Neural cell (in vitro differentiated cells): ENCODE results near the gene ZC3H7B. TPM values are rescaled to one million over a fixed set of nuclear protein-coding genes. Genes with fewer than 3 reads are reported as not detected.

Experiments
- H2AFZ ChIP-seq: fragments of 200-600, 300-800 bp; sonication (generic), shearing (Covaris generic); 2 replicates; pipeline ENCODE4 v1.6.0; 2014; ENCODE audit warnings: low read depth, mild to moderate bottlenecking, antibody characterized with exemption, low read length, moderate library complexity
- H3F3A ChIP-seq: fragments of 200-600 bp; shearing (Covaris generic); 2 replicates; pipeline ENCODE4 v1.6.1; 2016; ENCODE audit warnings: mild to moderate bottlenecking, moderate library complexity, mixed read lengths, antibody characterized with exemption, low read length; ENCODE audit not compliant: insufficient read depth, poor library complexity, severe bottlenecking
- H3K27ac ChIP-seq: fragments of 200-600, 300-800 bp; sonication (generic), shearing (Covaris generic); 2 replicates; pipeline ENCODE4 v1.5.1; 2014; ENCODE audit warnings: mild to moderate bottlenecking, low read length, moderate library complexity
- H3K27me3 ChIP-seq: fragments of 300-800, 200-600 bp; sonication (generic), shearing (Covaris generic); 2 replicates; pipeline ENCODE4 v1.6.0; 2014; ENCODE audit warnings: mild to moderate bottlenecking, low read depth, low read length, moderate library complexity; ENCODE audit not compliant: insufficient read depth
- H3K36me3 ChIP-seq: fragments of 300-800, 200-600 bp; sonication (generic), shearing (Covaris generic); 2 replicates; pipeline ENCODE4 v1.5.1; 2014; ENCODE audit warnings: mild to moderate bottlenecking, antibody characterized with exemption, low read length, moderate library complexity; ENCODE audit not compliant: insufficient read depth
- H3K4me2 ChIP-seq: fragments of 300-800, 200-600 bp; sonication (generic), shearing (Covaris generic); 2 replicates; pipeline ENCODE4 v1.6.0; 2014; ENCODE audit warnings: mild to moderate bottlenecking, low read length
- H3K4me3 ChIP-seq: fragments of 300-800, 200-600 bp; sonication (generic), shearing (Covaris generic); 2 replicates; pipeline ENCODE4 v1.5.1; 2014; ENCODE audit warnings: mild to moderate bottlenecking, low read length, moderate library complexity
- H3K79me2 ChIP-seq: fragments of 200-600 bp; shearing (Covaris generic); replicated peaks from 2 replicates; pipeline ENCODE4 v1.6.0; 2014; ENCODE audit warnings: mild to moderate bottlenecking, low read length, moderate library complexity; ENCODE audit not compliant: insufficient read depth
- H3K9ac ChIP-seq: fragments of 300-800, 200-600 bp; sonication (generic), shearing (Covaris generic); 2 replicates; pipeline ENCODE4 v1.6.1; 2016; ENCODE audit warnings: mild to moderate bottlenecking, low read length, mixed read lengths
- H3K9me2 ChIP-seq: fragments of 200-600 bp; shearing (Covaris generic); 2 replicates; pipeline ENCODE4 v1.6.1; 2016; ENCODE audit warnings: mild to moderate bottlenecking, low read length, mixed read lengths; ENCODE audit not compliant: insufficient read depth
- H3K9me3 ChIP-seq: fragments of 200-600, 300-800 bp; sonication (generic), shearing (Covaris generic); 2 replicates; pipeline ENCODE4 v1.6.1; 2016; ENCODE audit warnings: mild to moderate bottlenecking, mixed run types, low read length, moderate library complexity, mixed read lengths
- H4K20me1 ChIP-seq: fragments of 200-600 bp; shearing (Covaris generic); 2 replicates; pipeline ENCODE4 v1.6.1; 2016; ENCODE audit warnings: mild to moderate bottlenecking, mixed run types; ENCODE audit not compliant: insufficient read depth
- EP300 ChIP-seq: fragments of 450-650 bp; conservative IDR thresholded peaks from 2 replicates; pipeline ENCODE4 v1.6.1; 2014; ENCODE audit warnings: antibody characterized with exemption, mild to moderate bottlenecking, moderate library complexity; ENCODE audit not compliant: poor library complexity, severe bottlenecking
- EZH2 ChIP-seq: fragments of 200-600, 300-800 bp; shearing (Covaris generic), sonication (generic); IDR thresholded peaks from 2 replicates; pipeline ENCODE4 v1.6.1; 2014; ENCODE audit warnings: antibody characterized with exemption, low read length, borderline replicate concordance, mild to moderate bottlenecking; ENCODE audit not compliant: insufficient read depth, poor library complexity, severe bottlenecking
- MXI1 ChIP-seq: fragments of 450-650 bp; conservative IDR thresholded peaks from 2 replicates; pipeline ENCODE4 v1.6.1; 2014; ENCODE audit warnings: antibody characterized with exemption, mild to moderate bottlenecking; ENCODE audit not compliant: poor library complexity, severe bottlenecking
- POLR2AphosphoS5 ChIP-seq: IDR thresholded peaks from 2 replicates; pipeline ENCODE4 v1.6.1; 2012
- RAD21 ChIP-seq: fragments of 450-650 bp; conservative IDR thresholded peaks from 2 replicates; pipeline ENCODE4 v1.6.1; 2014; ENCODE audit warnings: antibody characterized with exemption, mild to moderate bottlenecking, moderate library complexity
- REST ChIP-seq: IDR thresholded peaks from 2 replicates; pipeline ENCODE4 v1.6.1; 2012; ENCODE audit warnings: borderline replicate concordance
- SMC3 ChIP-seq: fragments of 450-650 bp; conservative IDR thresholded peaks from 2 replicates; pipeline ENCODE4 v1.6.1; 2014; ENCODE audit warnings: antibody characterized with exemption, mild to moderate bottlenecking, moderate library complexity; ENCODE audit not compliant: poor library complexity
- TAF1 ChIP-seq: IDR thresholded peaks from 2 replicates; pipeline ENCODE4 v1.6.1; 2012; ENCODE audit warnings: low read depth
- polyA plus RNA-seq: library from polyadenylated mRNA; depleted of rRNA; stranded (reverse); fragments of >200 nt; gene quantifications from 2 replicates; pipeline ENCODE4 v1.2.3, GENCODE V29; 2014
- TF ChIP-seq, protein P1 (sequence below): fragments of 450-650 bp; IDR thresholded peaks from 2 replicates; pipeline ENCODE4 v1.5.1; 2014; ENCODE audit warnings: antibody characterized with exemption, mild to moderate bottlenecking, moderate library complexity; ENCODE audit not compliant: poor library complexity, severe bottlenecking

The ZC3H7B gene
- polyA plus RNA-seq, 1 donor from 2014 or later = 34.6 TPM

DNA sequence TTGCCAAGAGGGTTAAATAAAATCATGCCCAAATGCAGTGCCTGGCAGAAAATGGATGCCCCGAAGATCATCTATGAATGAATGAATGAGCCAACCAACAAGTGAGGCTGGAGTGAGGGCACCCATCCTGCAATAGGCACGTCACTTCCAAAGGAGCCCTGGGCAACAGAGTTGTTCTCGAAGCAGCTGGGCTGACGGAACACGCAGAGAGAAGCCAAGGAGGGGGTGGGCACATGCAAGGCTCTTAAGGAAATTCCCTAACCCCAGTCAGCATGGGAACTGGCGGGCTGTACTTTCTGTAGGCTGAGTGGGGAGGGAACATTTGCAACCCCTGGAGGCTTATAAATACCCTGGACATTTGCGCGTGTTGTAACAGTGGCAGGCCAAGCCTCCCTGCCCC, 49.0 kb upstream of the ZC3H7B start:
- no peak overlapping the region for H3K4me3 ChIP-seq
- no peaks in the 10 kb centered on the region for H3K9me3 ChIP-seq
- H3F3A ChIP-seq = no peaks in the 10 kb centered on the region
- H3K36me3 ChIP-seq = no peaks in the 10 kb centered on the region
- no peaks in the 10 kb centered on the region for H3K79me2 ChIP-seq
- H4K20me1 ChIP-seq = no peaks in the 10 kb centered on the region
- TF ChIP-seq, protein P1, sequence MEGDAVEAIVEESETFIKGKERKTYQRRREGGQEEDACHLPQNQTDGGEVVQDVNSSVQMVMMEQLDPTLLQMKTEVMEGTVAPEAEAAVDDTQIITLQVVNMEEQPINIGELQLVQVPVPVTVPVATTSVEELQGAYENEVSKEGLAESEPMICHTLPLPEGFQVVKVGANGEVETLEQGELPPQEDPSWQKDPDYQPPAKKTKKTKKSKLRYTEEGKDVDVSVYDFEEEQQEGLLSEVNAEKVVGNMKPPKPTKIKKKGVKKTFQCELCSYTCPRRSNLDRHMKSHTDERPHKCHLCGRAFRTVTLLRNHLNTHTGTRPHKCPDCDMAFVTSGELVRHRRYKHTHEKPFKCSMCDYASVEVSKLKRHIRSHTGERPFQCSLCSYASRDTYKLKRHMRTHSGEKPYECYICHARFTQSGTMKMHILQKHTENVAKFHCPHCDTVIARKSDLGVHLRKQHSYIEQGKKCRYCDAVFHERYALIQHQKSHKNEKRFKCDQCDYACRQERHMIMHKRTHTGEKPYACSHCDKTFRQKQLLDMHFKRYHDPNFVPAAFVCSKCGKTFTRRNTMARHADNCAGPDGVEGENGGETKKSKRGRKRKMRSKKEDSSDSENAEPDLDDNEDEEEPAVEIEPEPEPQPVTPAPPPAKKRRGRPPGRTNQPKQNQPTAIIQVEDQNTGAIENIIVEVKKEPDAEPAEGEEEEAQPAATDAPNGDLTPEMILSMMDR = no peak
- TF ChIP-seq EZH2 (no peak), TAF1 (no peak), REST (no peak), MXI1 (no peak), EP300 (no peak), SMC3 (no peak), RAD21 (no peak), POLR2AphosphoS5 (no peak)
- no peaks in the 10 kb centered on the region for H3K27me3 ChIP-seq
- H2AFZ ChIP-seq = no peak overlapping the region
- no peak overlapping the region for H3K27ac ChIP-seq
- no peaks in the 10 kb centered on the region for H3K9me2 ChIP-seq
- H3K9ac ChIP-seq = no peak overlapping the region
- H3K4me2 ChIP-seq = no peak overlapping the region

- Histone ChIP-seq H3K9me3 (no peaks in the 10 kb centered on the region), H3K27me3 (no peaks in the 10 kb centered on the region), H4K20me1 (no peaks in the 10 kb centered on the region), H3F3A (no peaks in the 10 kb centered on the region), H2AFZ (no peak overlapping the region), H3K9me2 (no peaks in the 10 kb centered on the region), H3K79me2 (no peaks in the 10 kb centered on the region), H3K9ac (no peak overlapping the region), H3K4me3 (no peak overlapping the region), H3K4me2 (no peak overlapping the region), H3K27ac (no peak overlapping the region), H3K36me3 (no peaks in the 10 kb centered on the region)
- TF ChIP-seq POLR2AphosphoS5 (no peak), EP300 (no peak), EZH2 (no peak), REST (no peak)
These were observed 47.1 kb upstream of the ZC3H7B start for GRCh38 chr22:41254230-41254629.
